Lower lobe of right lung (tissue), 2 donors: Measurements from ENCODE around the gene CUBN. TPM values are rescaled to one million over a fixed set of nuclear protein-coding genes. Genes with fewer than 3 reads are reported as not detected.

Experiments
- ATAC-seq, 2 donors: fragments of 200-7000 bp; cut with Tn5 transposase; one replicate each; pipeline ENCODE4 v1.9.1; 2020 to 2022; ENCODE audit warnings: mild to moderate bottlenecking in 2 of 2, moderate library complexity in 2 of 2
- DNase-seq: peaks from one replicate; pipeline ENCODE4 v3.0.0-alpha.2; 2020
- H3K27ac ChIP-seq: fragments of 200-600 bp; one replicate; pipeline ENCODE4 v1.8.0; 2022
- H3K27me3 ChIP-seq: fragments of 200-600 bp; one replicate; pipeline ENCODE4 v1.8.0; 2022; ENCODE audit warnings: low read depth
- H3K36me3 ChIP-seq: fragments of 200-600 bp; one replicate; pipeline ENCODE4 v1.8.0; 2022; ENCODE audit warnings: mild to moderate bottlenecking
- H3K4me1 ChIP-seq: fragments of 200-600 bp; one replicate; pipeline ENCODE4 v1.8.0; 2022
- H3K4me3 ChIP-seq: fragments of 200-600 bp; one replicate; pipeline ENCODE4 v1.8.0; 2022; ENCODE audit warnings: mild to moderate bottlenecking
- H3K9me3 ChIP-seq: fragments of 200-600 bp; one replicate; pipeline ENCODE4 v1.8.0; 2022
- CTCF ChIP-seq: fragments of 200-600 bp; IDR thresholded peaks from one replicate; pipeline ENCODE4 v1.8.0; 2022; ENCODE audit warnings: antibody characterized with exemption, mild to moderate bottlenecking
- intact Hi-C: fragments of 100-400 bp; cut with DNase I; formaldehyde crosslinking; loops from one replicate; pipeline ENCODE4 v1.11.0; 2022
- total RNA-seq: library from RNA; stranded (reverse); fragmentation: NEBNext Ultra II Directional; extraction: Animal tissue kit (Norgen Biotek cat#: 25700); gene quantifications from one replicate; pipeline ENCODE4 v1.2.1, GENCODE V29; 2021
- donor health status: DM: no; HTN: yes; CAD: no; lungs with severe emphysema.

Gene CUBN
- total RNA-seq, 1 donor from 2014 or later = 2.2 TPM

- no peak overlapping the region for H3K4me3 ChIP-seq
- TF ChIP-seq CTCF = no peak
- H3K36me3 ChIP-seq = no peaks in the 10 kb centered on the region
- no peaks in the 10 kb centered on the region for H3K9me3 ChIP-seq
- ATAC-seq = no peak
- H3K27ac ChIP-seq = no peak overlapping the region
- no peak for DNase-seq
- peaks cover 28% of the 10 kb centered on the region for H3K4me1 ChIP-seq
- no peaks in the 10 kb centered on the region for H3K27me3 ChIP-seq
- intact Hi-C loops = no loop called here
Observed at GRCh38 chr10:16988900-16989299, 140.7 kb downstream of the CUBN start.

GRCh38 chr10:16987976-16988610, 141.5 kb downstream of the CUBN start:
- Histone ChIP-seq H3K27ac (peak overlapping the region; percentile 73), H3K36me3 (no peaks in the 10 kb centered on the region), H3K4me1 (peaks cover 27% of the 10 kb centered on the region), H3K27me3 (no peaks in the 10 kb centered on the region), H3K9me3 (no peaks in the 10 kb centered on the region), H3K4me3 (no peak overlapping the region)
- no peak for ATAC-seq
- no peak for TF ChIP-seq CTCF
- intact Hi-C loops = no loop called here
- no peak for DNase-seq

- DNase-seq = no peak
Observed at GRCh38 chr10:16987206-16987621, 142.4 kb downstream of the CUBN start.

GRCh38 chr10:16986406-16987205, 143.0 kb downstream of the CUBN start:
- H3K4me3 ChIP-seq = no peak overlapping the region
- peaks cover 24% of the 10 kb centered on the region for H3K4me1 ChIP-seq
- DNase-seq = no peak
- ATAC-seq = peak; percentile 49 to 52
- H3K27me3 ChIP-seq = no peaks in the 10 kb centered on the region
- no peaks in the 10 kb centered on the region for H3K36me3 ChIP-seq
- intact Hi-C loops = no loop called here
- H3K9me3 ChIP-seq = no peaks in the 10 kb centered on the region
- peak overlapping the region; percentile 73 for H3K27ac ChIP-seq
- TF ChIP-seq CTCF = no peak

More at GRCh38 chr10:16987206-16987621, 142.4 kb downstream of the CUBN start:
- H3K4me1 ChIP-seq = peaks cover 24% of the 10 kb centered on the region
- no peak for ATAC-seq
- TF ChIP-seq CTCF = no peak
- H3K27me3 ChIP-seq = no peaks in the 10 kb centered on the region
- no peaks in the 10 kb centered on the region for H3K36me3 ChIP-seq
- H3K4me3 ChIP-seq = no peak overlapping the region
- H3K9me3 ChIP-seq = no peaks in the 10 kb centered on the region
- peak overlapping the region; percentile 73 for H3K27ac ChIP-seq
- intact Hi-C loops = no loop called here

GRCh38 chr10:16986082-16986405, 143.6 kb downstream of the CUBN start:
- Histone ChIP-seq H3K36me3 (no peaks in the 10 kb centered on the region), H3K4me3 (no peak overlapping the region), H3K9me3 (no peaks in the 10 kb centered on the region), H3K27ac (peak overlapping the region; percentile 73), H3K27me3 (no peaks in the 10 kb centered on the region), H3K4me1 (peaks cover 24% of the 10 kb centered on the region)
- TF ChIP-seq CTCF = no peak
- no peak for DNase-seq
- ATAC-seq = peak; percentile 7 to 27
- intact Hi-C loops = no loop called here
